Measurements from ENCODE around the gene TRIM69.
A peak's percentile ranks its signal among the peaks of the same experiment; 100 is the strongest.

The TRIM69 gene

DNA sequence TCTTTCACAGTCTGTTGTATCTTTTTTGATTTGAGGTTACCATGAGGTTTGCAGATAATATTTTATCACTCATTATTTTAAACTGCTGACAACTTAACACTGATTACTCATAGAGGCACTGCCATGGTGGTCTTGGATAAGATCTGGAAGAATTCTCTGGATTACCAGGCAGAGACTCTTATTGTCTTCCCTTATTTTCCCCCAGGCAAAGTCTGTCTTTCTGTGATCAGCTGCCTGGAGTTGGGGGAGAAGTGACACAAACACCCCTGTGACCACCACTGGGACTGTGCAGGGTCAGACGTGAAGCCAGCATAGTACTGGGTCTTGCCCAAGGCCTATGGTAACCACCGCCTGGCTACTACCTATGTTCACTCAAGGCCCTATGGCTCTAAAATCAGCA is 29.9 kb upstream of the TRIM69 start:
- Histone ChIP-seq H3K36me3 (ENCODE audit: control insufficient read depth, insufficient read depth, low read length) (no peaks in the 10 kb centered on the region), H3K4me1 (ENCODE audit: control insufficient read depth, insufficient read depth, low read length) (no peaks in the 10 kb centered on the region), H3K27ac (ENCODE audit: insufficient read depth, low read depth, low read length, poor library complexity, severe bottlenecking) (no peak overlapping the region), H3K27me3 (ENCODE audit: control insufficient read depth, insufficient read depth, low read length, poor library complexity, severe bottlenecking) (peaks cover under 1% of the 10 kb centered on the region), H3K4me3 (ENCODE audit: insufficient read depth, low read depth, low read length) (no peak overlapping the region), H3K9me3 (ENCODE audit: control insufficient read depth, low read length) (no peaks in the 10 kb centered on the region)
- WGBS, 2 experiments, result 91 to 93% methylated on average over 2 of the region's 2 CpGs

GRCh38 chr15:44706946-44707636 is 29.2 kb upstream of the TRIM69 start:
- H3K4me1 ChIP-seq (ENCODE audit: control insufficient read depth, insufficient read depth, low read length), result no peaks in the 10 kb centered on the region
- no peaks in the 10 kb centered on the region for H3K9me3 ChIP-seq (ENCODE audit: control insufficient read depth, low read length)
- H3K4me3 ChIP-seq (ENCODE audit: insufficient read depth, low read depth, low read length), result no peak overlapping the region
- no peaks in the 10 kb centered on the region for H3K36me3 ChIP-seq (ENCODE audit: control insufficient read depth, insufficient read depth, low read length)
- no peak overlapping the region for H3K27ac ChIP-seq (ENCODE audit: insufficient read depth, low read depth, low read length, poor library complexity, severe bottlenecking)
- H3K27me3 ChIP-seq (ENCODE audit: control insufficient read depth, insufficient read depth, low read length, poor library complexity, severe bottlenecking), result peaks cover 7% of the 10 kb centered on the region
- WGBS, 2 experiments, result 84 to 86% methylated on average over 2 of the region's 2 CpGs

- no peaks in the 10 kb centered on the region for H3K36me3 ChIP-seq (ENCODE audit: control insufficient read depth, insufficient read depth, low read length)
- no peaks in the 10 kb centered on the region for H3K9me3 ChIP-seq (ENCODE audit: control insufficient read depth, low read length)
- H3K4me3 ChIP-seq (ENCODE audit: insufficient read depth, low read depth, low read length), result peak overlapping the region; percentile 88
- H3K27ac ChIP-seq (ENCODE audit: insufficient read depth, low read depth, low read length, poor library complexity, severe bottlenecking), result no peak overlapping the region
- peaks cover 17% of the 10 kb centered on the region for H3K27me3 ChIP-seq (ENCODE audit: control insufficient read depth, insufficient read depth, low read length, poor library complexity, severe bottlenecking)
- WGBS, 2 experiments, result 45 to 46% methylated on average over 9 to 11 of the region's 11 CpGs
- no peaks in the 10 kb centered on the region for H3K4me1 ChIP-seq (ENCODE audit: control insufficient read depth, insufficient read depth, low read length)
These were observed 25.9 kb upstream of the TRIM69 start for GRCh38 chr15:44710236-44711095.

DNA sequence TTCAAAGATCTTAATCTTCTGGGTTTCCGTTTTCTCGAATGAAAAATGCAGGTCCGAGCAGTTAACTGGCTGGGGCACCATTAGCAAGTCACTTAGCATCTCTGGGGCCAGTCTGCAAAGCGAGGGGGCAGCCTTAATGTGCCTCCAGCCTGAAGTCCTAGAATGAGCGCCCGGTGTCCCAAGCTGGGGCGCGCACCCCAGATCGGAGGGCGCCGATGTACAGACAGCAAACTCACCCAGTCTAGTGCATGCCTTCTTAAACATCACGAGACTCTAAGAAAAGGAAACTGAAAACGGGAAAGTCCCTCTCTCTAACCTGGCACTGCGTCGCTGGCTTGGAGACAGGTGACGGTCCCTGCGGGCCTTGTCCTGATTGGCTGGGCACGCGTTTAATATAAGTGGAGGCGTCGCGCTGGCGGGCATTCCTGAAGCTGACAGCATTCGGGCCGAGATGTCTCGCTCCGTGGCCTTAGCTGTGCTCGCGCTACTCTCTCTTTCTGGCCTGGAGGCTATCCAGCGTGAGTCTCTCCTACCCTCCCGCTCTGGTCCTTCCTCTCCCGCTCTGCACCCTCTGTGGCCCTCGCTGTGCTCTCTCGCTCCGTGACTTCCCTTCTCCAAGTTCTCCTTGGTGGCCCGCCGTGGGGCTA is 25.1 kb upstream of the TRIM69 start, which contains the start of the genes B2M and PATL2:
TSS of gene B2M (plus strand) at position 422 of the 647 bp plus-strand sequence. CDS start at position 452, 30 bp downstream.
TSS of gene PATL2 (minus strand) at position 228 of the 647 bp plus-strand sequence. CDS start 34,833 bp downstream, outside the sequence.
- Histone ChIP-seq H3K27ac (ENCODE audit: insufficient read depth, low read depth, low read length, poor library complexity, severe bottlenecking) (peak within 1 kb of the TSS; percentile 55), H3K36me3 (ENCODE audit: control insufficient read depth, insufficient read depth, low read length) (no peaks in the 10 kb centered on the region), H3K4me3 (ENCODE audit: insufficient read depth, low read depth, low read length) (peak within 1 kb of the TSS; percentile 88), H3K27me3 (ENCODE audit: control insufficient read depth, insufficient read depth, low read length, poor library complexity, severe bottlenecking) (peaks cover 17% of the 10 kb centered on the region), H3K4me1 (ENCODE audit: control insufficient read depth, insufficient read depth, low read length) (no peaks in the 10 kb centered on the region), H3K9me3 (ENCODE audit: control insufficient read depth, low read length) (no peaks in the 10 kb centered on the region)
- WGBS, 2 experiments, result 0% methylated on average over 37 of the region's 37 CpGs

GRCh38 chr15:44711743-44712345 is 24.5 kb upstream of the TRIM69 start:
- Histone ChIP-seq H3K4me3 (ENCODE audit: insufficient read depth, low read depth, low read length) (peak overlapping the region; percentile 88), H3K36me3 (ENCODE audit: control insufficient read depth, insufficient read depth, low read length) (no peaks in the 10 kb centered on the region), H3K9me3 (ENCODE audit: control insufficient read depth, low read length) (no peaks in the 10 kb centered on the region), H3K27ac (ENCODE audit: insufficient read depth, low read depth, low read length, poor library complexity, severe bottlenecking) (peak overlapping the region; percentile 55), H3K27me3 (ENCODE audit: control insufficient read depth, insufficient read depth, low read length, poor library complexity, severe bottlenecking) (peaks cover 17% of the 10 kb centered on the region), H3K4me1 (ENCODE audit: control insufficient read depth, insufficient read depth, low read length) (no peaks in the 10 kb centered on the region)
- 6 to 7% methylated on average over 46 of the region's 46 CpGs for WGBS, 2 experiments

GRCh38 chr15:44712346-44713005 is 23.9 kb upstream of the TRIM69 start:
- Histone ChIP-seq H3K4me1 (ENCODE audit: control insufficient read depth, insufficient read depth, low read length) (no peaks in the 10 kb centered on the region), H3K4me3 (ENCODE audit: insufficient read depth, low read depth, low read length) (peak overlapping the region; percentile 88), H3K36me3 (ENCODE audit: control insufficient read depth, insufficient read depth, low read length) (no peaks in the 10 kb centered on the region), H3K27me3 (ENCODE audit: control insufficient read depth, insufficient read depth, low read length, poor library complexity, severe bottlenecking) (peaks cover 17% of the 10 kb centered on the region), H3K9me3 (ENCODE audit: control insufficient read depth, low read length) (no peaks in the 10 kb centered on the region), H3K27ac (ENCODE audit: insufficient read depth, low read depth, low read length, poor library complexity, severe bottlenecking) (no peak overlapping the region)
- WGBS, 2 experiments, result 84 to 87% methylated on average over 24 of the region's 24 CpGs

GRCh38 chr15:44713006-44713966 is 23.0 kb upstream of the TRIM69 start:
- no peak overlapping the region for H3K4me3 ChIP-seq (ENCODE audit: insufficient read depth, low read depth, low read length)
- no peaks in the 10 kb centered on the region for H3K36me3 ChIP-seq (ENCODE audit: control insufficient read depth, insufficient read depth, low read length)
- no peak overlapping the region for H3K27ac ChIP-seq (ENCODE audit: insufficient read depth, low read depth, low read length, poor library complexity, severe bottlenecking)
- H3K4me1 ChIP-seq (ENCODE audit: control insufficient read depth, insufficient read depth, low read length), result no peaks in the 10 kb centered on the region
- WGBS, 2 experiments, result 92 to 99% methylated on average over 4 of the region's 5 CpGs
- H3K27me3 ChIP-seq (ENCODE audit: control insufficient read depth, insufficient read depth, low read length, poor library complexity, severe bottlenecking), result peaks cover 17% of the 10 kb centered on the region
- no peaks in the 10 kb centered on the region for H3K9me3 ChIP-seq (ENCODE audit: control insufficient read depth, low read length)

GRCh38 chr15:44715142-44715796 is 21.1 kb upstream of the TRIM69 start:
- no peaks in the 10 kb centered on the region for H3K4me1 ChIP-seq (ENCODE audit: control insufficient read depth, insufficient read depth, low read length)
- no peak overlapping the region for H3K27ac ChIP-seq (ENCODE audit: insufficient read depth, low read depth, low read length, poor library complexity, severe bottlenecking)
- peaks cover 17% of the 10 kb centered on the region for H3K27me3 ChIP-seq (ENCODE audit: control insufficient read depth, insufficient read depth, low read length, poor library complexity, severe bottlenecking)
- no peaks in the 10 kb centered on the region for H3K9me3 ChIP-seq (ENCODE audit: control insufficient read depth, low read length)
- no peak overlapping the region for H3K4me3 ChIP-seq (ENCODE audit: insufficient read depth, low read depth, low read length)
- WGBS, 2 experiments, result 92 to 93% methylated on average over 6 of the region's 6 CpGs
- H3K36me3 ChIP-seq (ENCODE audit: control insufficient read depth, insufficient read depth, low read length), result no peaks in the 10 kb centered on the region

Measured in ectodermal cell (in vitro differentiated cells).